GM23338 (cell line): ENCODE data around the gene CLEC11A.

ENCODE experiments used
- CREB1 ChIP-seq: fragments of 250-450 bp; sonication (Bioruptor Pico); IDR thresholded peaks from 2 replicates; pipeline ENCODE4 v1.5.0; 2020; ENCODE audit warnings: low read depth, mild to moderate bottlenecking, moderate library complexity
- CTCF ChIP-seq, 2 experiments: fragments of 200-600 bp in 1 of 2; sonication (generic) in 1 of 2; conservative IDR thresholded peaks; 2 replicates each; pipeline versions ENCODE4 v1.5.1 to v1.6.1; 2016 to 2017; ENCODE audit warnings: antibody characterized with exemption in 2 of 2, low read depth in 2 of 2, mild to moderate bottlenecking in 2 of 2, moderate library complexity in 1 of 2
- EZH2 ChIP-seq: fragments of 200-600 bp; sonication (generic); IDR thresholded peaks from one replicate; pipeline ENCODE4 v1.8.0; 2017; ENCODE audit warnings: antibody characterized with exemption, mild to moderate bottlenecking, low read depth; ENCODE audit not compliant: unreplicated experiment
- JUNB ChIP-seq: IDR thresholded peaks from one replicate; pipeline ENCODE4 v1.6.1; 2016; ENCODE audit warnings: antibody characterized with exemption; ENCODE audit not compliant: unreplicated experiment
- POLR2AphosphoS5 ChIP-seq: IDR thresholded peaks from 2 replicates; pipeline ENCODE4 v1.6.1; 2016; ENCODE audit warnings: antibody characterized with exemption, low read depth
- REST ChIP-seq: IDR thresholded peaks from one replicate; pipeline ENCODE4 v1.6.1; 2018; ENCODE audit warnings: antibody characterized with exemption; ENCODE audit not compliant: unreplicated experiment
- ZNF114 ChIP-seq: fragments of 250-450 bp; sonication (Bioruptor Pico); IDR thresholded peaks from 2 replicates; pipeline ENCODE4 v1.5.0; 2020; ENCODE audit warnings: mild to moderate bottlenecking, moderate library complexity

- TF ChIP-seq POLR2AphosphoS5, result no peak
- TF ChIP-seq CTCF (conservative IDR thresholded peaks at IDR 0.05; ENCODE audit: low read depth in 2 of 2), result no peak
- TF ChIP-seq EZH2, result no peak
- no peak for TF ChIP-seq REST
- TF ChIP-seq JUNB, result no peak
- TF ChIP-seq ZNF114 (CRISPR knock-in tag), result no peak
- no peak for TF ChIP-seq CREB1 (CRISPR knock-in tag)
Observed at GRCh38 chr19:50768277-50768676, 45.1 kb downstream of the CLEC11A start.
